Mesenteric fat pad (tissue), 1 donor: ENCODE results near the gene CNOT2. TPM values are rescaled to one million over a fixed set of nuclear protein-coding genes. Genes with fewer than 3 reads are reported as not detected.

Experiments
- DNase-seq: peaks from one replicate; pipeline ENCODE4 v3.0.0-alpha.2; 2020; ENCODE audit warnings: low spot score
- total RNA-seq: library from RNA; stranded (reverse); fragmentation: NEBNext Ultra II Directional; extraction: Animal tissue kit (Norgen Biotek cat#: 25700); gene quantifications from one replicate; pipeline ENCODE4 v1.2.1, GENCODE V29; 2021
- donor health status: DM: yes; HTN: yes; CAD: no.

The CNOT2 gene
- total RNA-seq, 1 donor from 2014 or later = 65.9 TPM

- DNase-seq = no peak
Measured at GRCh38 chr12:70251661-70252060, 8.4 kb downstream of the CNOT2 start.

DNA sequence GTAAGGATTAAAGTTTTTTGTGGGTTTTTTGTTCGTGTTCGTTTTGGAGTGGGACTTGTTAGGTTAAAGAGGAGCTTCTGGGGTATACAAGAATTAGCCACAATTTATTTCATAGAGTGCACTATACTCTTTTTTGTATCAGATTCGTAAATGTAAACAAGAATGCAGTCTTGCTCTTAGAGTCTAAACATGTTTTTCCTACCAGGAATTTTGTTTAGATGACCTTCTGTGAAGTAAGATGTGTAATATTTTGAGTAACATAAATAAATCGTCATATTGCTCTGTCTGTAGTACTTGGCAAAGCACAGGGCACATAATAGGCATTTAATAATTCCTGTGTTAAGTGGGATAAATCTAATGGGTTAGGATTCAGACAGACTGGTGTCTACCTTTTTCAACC, 9.6 kb downstream of the CNOT2 start:
- no peak for DNase-seq

DNA sequence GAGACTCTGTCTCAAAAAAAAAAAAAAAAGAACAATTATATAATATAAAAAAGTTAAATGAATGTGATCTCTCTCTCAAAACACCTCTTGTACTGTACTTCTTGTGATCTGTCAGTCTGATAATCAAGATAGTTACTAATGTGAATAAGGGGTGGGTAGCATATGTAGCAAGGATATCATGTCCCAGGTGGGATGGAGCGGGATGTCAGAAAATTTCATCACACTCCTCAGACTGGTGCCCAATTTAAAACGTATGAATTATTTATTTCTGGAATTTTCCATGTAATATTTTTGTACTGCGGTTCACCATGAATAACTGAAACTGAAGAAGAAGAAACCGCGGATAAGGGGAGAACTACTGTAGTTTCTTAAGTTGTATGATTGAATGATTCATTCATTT, 11.0 kb downstream of the CNOT2 start:
- no peak for DNase-seq

GRCh38 chr12:70254846-70255245, 11.6 kb downstream of the CNOT2 start:
- no peak for DNase-seq

DNA sequence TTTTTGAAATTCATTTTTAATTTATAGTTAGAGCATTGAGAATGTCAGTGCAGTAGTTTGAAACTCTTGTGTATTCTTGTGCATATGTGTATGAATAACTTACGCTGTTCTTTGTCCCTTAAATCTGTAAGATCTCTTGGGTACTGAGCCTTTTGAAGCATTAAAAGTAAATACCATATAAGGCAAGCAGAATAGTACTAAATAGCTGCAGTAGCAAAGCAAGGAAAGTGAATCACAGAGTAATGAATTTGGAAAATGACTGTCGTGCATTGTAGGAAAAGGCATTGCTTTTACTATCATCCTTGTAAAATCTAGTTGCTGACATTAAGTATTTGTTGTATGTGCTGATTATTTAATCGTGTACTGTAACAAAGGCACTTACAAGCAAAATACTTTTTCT, 12.1 kb downstream of the CNOT2 start:
- DNase-seq = no peak

DNA sequence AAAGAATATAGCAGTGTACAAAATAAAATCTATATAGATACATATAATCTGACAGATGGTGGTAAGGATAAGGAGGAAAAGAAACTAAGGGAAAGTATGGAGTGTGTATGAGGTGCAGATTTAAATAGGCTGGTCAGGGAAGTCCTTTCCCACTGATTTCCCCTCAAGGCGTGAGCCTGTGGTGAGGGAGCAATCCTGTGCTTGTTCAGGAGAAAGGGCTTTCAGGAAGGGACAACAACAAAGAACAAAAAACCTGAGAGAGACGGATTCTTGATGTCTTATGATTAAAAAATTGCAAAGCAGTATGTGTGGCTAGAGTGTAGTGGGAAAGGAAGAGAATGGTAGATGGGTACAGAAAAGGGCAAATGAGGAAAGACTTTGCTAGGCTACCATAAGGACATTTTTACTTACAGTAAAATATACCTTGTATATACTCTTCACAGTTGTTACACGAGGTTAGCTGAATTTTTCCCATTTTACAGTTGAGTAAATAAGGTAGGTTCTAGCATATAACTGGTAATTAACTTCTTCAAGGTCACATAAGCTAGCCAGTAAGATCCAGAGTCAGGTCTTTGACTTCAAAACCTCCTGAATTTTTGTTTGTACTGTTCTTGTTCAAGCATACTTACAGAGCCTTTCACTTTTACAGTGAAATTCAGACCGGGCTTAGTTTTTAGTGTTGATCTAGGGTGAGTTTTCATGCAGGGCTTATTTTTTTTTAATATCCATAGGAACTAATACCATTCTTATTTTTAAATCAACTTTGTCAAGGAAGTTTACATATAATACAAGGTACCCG, 15.6 kb downstream of the CNOT2 start:
- no peak for DNase-seq

DNA sequence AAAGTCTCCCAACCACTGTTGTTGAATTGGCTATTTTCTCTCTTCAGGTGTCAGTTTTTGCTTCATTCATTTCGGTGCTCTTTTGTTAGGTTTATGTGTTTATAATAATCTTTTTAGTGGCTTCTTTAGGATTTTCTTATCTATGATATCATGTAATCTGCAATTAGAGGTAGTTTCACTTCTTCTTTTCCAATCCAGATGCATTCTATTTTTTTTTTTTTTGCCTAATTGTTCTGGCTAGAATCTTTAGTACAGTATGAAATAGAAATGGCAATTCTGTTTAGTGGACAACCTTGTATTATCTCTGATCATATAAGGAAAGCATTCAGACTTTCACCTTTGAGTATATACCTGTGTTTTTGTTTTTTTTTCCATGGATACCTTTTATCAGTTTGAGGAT, 17.4 kb downstream of the CNOT2 start:
- no peak for DNase-seq

DNA sequence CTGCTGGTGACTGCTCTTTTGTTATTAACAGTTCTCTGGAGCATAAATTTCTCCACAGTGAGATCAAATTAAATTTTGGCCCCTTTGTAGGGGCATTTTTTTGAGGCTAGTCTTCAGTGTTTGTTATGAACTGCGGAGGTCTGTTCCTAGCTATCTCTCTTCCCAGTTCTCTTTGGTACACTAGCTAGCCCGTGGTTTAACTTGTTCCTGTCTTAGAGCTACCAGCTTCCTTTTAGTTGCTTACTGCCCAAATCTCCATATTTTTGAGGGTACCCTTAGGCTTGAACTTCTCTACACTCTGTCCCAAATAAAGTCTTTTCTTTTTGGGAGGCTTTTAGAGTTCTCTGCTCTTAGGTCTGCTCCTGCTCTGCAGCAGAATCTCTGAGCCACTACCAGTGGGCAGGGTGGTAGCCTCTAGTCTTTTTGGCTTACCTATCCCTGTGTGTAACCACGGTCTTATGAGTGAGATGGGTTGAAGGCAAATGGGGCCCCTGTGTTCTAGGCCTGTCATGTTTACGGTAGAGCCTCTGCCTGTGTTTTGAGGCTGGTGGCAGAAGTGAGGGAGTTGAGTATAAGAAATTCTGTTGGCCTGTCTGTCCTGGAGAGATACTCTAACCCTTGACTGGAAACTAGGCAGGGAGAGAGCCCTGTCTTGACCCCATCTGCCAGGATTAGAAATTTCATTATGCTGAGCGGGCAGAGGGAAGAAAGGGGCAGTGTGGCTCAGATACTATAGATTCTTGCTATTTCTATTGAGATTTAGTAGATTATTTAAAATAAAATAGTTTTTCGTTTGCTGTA, 21.0 kb downstream of the CNOT2 start:
- no peak for DNase-seq

DNA sequence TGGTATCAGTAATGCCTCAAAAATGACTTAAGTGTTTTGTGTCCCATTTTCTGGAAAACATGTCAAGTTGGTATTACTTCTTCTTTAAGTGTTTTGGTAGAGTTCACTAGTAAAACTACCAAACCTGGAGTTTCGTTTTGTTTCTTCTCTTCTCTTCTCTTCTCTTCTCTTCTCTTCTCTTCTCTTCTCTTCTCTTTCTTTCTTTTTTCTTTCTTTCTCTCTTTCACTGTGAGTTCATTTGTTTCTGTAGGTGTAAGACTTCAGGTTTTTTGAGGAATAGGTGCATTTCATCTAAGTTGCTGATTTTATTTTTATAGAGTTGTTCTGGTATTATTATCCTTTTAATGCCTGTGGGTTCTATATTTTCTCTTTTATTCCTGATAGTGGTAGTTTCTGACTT, 21.9 kb downstream of the CNOT2 start:
- DNase-seq = no peak

GRCh38 chr12:70267550-70267949, 24.3 kb downstream of the CNOT2 start:
- no peak for DNase-seq

- no peak for DNase-seq
Measured at GRCh38 chr12:70268972-70269371, 25.7 kb downstream of the CNOT2 start.

GRCh38 chr12:70270108-70270507, 26.9 kb downstream of the CNOT2 start:
- no peak for DNase-seq

- no peak for DNase-seq
Measured at GRCh38 chr12:70271025-70271424, 27.8 kb downstream of the CNOT2 start.

GRCh38 chr12:70272510-70272909, 29.3 kb downstream of the CNOT2 start:
- no peak for DNase-seq

DNA sequence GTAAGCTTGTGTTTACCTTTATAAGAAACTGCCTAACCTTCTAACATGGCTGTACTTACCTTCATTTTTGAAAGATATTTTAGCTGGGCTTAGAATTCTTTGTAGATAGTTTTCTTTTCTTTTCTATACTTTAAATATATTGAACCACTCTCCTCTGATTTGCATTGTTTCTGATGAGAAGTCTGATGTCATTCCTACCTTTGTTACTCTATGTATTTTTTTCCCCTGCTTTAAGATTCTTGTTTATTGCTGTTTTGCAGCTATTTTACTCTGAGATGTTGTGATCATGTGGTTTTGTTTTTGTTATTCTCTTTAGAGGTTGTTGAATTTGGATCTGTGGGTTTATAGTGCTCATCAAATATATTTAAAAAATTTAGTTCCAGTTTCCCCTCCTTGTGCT, 31.8 kb downstream of the CNOT2 start:
- no peak for DNase-seq

GRCh38 chr12:70277973-70278372, 34.7 kb downstream of the CNOT2 start:
- DNase-seq = no peak

- no peak for DNase-seq
Measured at GRCh38 chr12:70278945-70279344, 35.7 kb downstream of the CNOT2 start.

GRCh38 chr12:70283232-70283631, 40.0 kb downstream of the CNOT2 start:
- DNase-seq = no peak

- no peak for DNase-seq
Measured at GRCh38 chr12:70288817-70289216, 45.6 kb downstream of the CNOT2 start.

GRCh38 chr12:70290116-70290515, 46.9 kb downstream of the CNOT2 start:
- no peak for DNase-seq

DNA sequence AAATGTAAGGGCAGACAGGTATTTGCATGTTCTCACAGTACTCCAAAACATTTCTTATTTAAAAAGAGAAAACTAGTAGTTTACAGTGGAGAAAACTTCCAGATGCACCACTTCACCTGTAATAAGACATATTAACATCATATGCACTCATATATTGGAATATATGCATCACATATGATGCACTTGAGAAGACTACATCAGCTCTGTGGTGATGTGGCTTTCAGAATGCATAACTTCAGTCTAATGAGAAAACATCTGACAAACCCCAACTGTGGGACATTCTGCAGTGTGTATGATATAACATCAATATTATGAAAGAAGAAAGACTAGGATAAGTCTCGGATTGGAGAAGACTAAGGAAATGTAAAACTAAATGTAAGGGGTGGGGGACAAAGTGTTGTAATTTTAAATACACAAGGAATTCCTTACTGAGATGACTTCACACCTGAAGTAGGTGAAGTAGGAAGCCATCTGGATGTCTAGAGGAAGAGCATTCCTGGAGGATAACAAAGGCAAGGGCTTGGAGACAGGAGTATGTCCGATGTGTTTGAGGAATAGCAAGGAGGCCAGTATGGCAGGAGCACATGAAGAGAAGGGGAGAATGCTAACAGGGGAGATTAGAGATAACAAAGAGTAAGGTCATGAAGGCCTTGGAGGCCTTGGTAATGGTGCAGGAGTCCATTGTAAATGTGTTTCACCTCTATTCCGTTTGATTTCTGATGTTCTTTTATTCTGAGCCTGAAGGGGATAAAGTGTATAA, 49.0 kb downstream of the CNOT2 start:
- no peak for DNase-seq
